ENCODE measurements around the gene PGAM4.
"Not testable (repeated sequence)": the region's sequence is repeated elsewhere in the genome, so short reads cannot be mapped to it uniquely, and the experiment has no call there.

The PGAM4 gene

DNA sequence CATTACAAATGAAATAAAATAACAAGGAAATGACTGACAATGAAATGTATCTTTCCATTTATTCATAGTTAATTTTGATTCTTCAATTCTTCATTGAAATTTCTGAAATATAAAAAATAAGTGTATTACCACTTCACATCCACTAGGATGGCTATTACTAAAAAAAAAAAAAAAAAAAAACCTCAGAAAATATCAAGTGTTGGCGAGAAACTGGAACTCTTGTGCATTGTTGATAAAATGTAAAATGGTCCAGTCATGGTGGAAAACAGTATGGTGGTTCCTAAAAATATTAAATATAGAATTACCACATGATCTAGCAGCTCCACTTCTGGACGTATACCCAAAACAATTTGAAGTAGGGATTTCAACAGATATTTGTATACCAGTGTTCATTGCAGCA, 22.9 kb downstream of the PGAM4 start:
- DNase-seq, result no peak
- Mint-ChIP-seq H3K27ac (no peak overlapping the region), H3K4me3 (no peak overlapping the region), H3K27me3 (no peaks in the 10 kb centered on the region), H3K9me3 (no peaks in the 10 kb centered on the region), H3K36me3 (ENCODE audit: low read depth) (peaks cover 3% of the 10 kb centered on the region), H3K4me1 (peaks cover 3% of the 10 kb centered on the region)
- no peak for ATAC-seq

DNA sequence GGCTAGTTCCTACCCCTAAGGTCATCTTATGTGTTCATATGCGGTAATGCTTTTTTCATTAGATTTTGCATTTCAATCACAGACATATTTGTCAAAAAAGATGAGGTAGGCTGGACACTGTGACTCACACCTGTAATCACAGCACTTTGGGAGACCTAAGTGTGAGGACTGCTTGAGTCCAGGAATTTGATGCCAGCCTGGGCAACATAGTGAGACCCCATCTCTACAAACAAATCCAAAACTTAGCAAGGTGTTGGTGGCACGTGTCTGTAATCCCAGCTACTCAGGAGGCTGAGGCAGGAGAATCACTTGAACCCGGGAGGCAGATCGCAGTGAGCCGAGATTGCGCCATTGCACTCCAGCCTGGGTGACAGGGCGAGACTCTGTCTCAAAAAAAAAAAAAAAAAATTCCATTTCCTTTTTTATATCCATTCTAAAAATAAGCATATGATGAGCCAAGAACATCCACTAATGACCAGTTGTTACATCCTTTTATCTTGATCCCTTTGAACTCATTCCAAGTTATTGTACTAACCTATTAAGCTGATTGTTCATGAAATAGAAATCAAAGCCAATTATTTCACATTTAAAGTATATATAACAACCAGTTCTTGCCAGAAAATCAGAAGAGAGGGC, 23.4 kb downstream of the PGAM4 start:
- Mint-ChIP-seq H3K4me1 (peaks cover 3% of the 10 kb centered on the region), H3K27ac (no peak overlapping the region), H3K9me3 (no peaks in the 10 kb centered on the region), H3K27me3 (no peaks in the 10 kb centered on the region), H3K36me3 (ENCODE audit: low read depth) (peaks cover 3% of the 10 kb centered on the region), H3K4me3 (no peak overlapping the region)
- ATAC-seq (no peak), DNase-seq (no peak)

DNA sequence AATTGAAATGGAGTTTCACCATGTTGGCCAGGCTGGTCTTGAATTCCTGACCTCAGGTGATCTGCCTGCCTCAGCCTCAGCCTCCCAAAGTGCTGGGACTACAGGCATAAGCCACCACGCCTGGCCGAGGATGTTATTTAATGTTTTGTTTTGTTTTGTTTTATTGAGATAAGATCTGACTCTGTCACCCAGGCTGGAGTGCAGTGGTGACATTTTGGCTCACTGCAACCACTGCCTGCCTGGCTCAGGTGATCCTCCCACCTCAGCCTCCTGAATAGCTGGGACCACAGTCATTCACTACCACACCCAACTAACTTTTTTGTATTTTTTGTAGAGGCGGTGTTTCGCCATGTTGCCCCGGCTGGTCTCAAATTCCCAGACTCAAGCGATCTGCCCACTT, 24.4 kb downstream of the PGAM4 start:
- not testable (repeated sequence) for H3K4me1 Mint-ChIP-seq; H3K9me3 Mint-ChIP-seq; DNase-seq; H3K27ac Mint-ChIP-seq; ATAC-seq; H3K36me3 Mint-ChIP-seq (ENCODE audit: low read depth); H3K27me3 Mint-ChIP-seq; H3K4me3 Mint-ChIP-seq

DNA sequence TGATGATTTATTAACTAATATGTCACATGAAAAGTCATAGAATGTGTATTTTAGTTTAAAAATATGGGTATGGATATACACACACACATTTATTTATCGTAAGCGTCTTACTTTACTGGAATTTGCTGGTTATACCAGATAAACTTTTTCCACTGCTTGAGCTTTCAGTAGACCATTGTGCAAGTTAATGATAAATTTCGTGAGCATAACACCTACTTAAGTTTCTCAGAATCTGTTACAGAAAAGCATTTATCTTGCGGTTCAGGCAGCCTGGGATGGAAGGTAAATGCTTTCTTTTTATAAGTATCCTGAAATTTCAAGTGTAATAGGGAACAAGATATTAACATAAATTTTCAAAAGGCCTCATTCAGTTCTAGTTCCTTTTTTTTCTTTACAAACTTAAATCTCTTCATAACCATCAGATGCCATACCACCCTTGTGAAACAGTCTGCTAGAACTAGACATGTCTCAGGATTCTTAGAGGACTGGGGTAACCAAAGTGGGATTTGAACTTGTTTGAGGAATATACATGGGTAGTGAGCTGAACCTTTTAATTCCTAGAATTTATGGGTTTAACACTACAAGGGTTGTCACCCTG, 31.3 kb downstream of the PGAM4 start:
- Mint-ChIP-seq H3K27me3 (no peaks in the 10 kb centered on the region), H3K9me3 (no peaks in the 10 kb centered on the region), H3K36me3 (ENCODE audit: low read depth) (no peaks in the 10 kb centered on the region), H3K4me3 (no peak overlapping the region), H3K27ac (no peak overlapping the region), H3K4me1 (peaks cover 1% of the 10 kb centered on the region)
- ATAC-seq, result no peak
- no peak for DNase-seq

DNA sequence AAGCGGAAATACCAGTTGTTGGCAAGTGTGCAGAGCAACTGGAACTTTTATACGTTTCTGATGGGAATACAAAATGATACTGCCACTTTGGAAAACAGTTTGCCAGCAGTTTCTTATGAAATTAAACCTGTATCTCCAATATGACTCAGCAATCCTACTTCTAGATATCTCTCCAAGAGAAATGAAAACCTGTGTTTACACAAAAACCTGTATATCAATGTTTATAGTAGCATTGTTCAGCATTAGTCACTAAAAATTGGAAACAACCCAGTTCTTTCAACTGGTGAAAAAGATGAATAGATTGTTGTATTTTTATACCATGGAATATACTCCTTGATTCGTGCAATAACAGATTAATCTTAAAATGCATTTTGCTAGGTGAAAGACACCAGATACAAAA, 32.1 kb downstream of the PGAM4 start:
- DNase-seq, result no peak

DNA sequence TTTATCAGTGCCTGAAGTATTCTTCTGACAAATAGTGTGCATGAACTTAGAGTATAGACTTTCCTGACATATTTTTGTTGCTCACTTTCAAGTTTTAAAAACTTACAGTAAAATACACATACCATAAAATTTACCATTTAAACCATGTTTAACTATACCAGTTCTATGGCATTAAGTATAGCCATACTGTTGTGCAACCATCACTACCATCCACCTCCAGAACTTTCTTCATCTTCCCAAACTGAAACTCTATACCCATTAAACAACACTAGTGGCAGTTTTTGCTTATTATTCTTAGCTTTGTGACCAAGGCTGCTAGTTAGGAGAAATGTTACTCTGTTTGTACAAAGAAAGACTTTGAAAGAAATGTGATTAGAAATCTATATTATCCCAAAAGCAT, 33.1 kb downstream of the PGAM4 start:
- H3K4me1 Mint-ChIP-seq, result no peaks in the 10 kb centered on the region
- DNase-seq (no peak), ATAC-seq (no peak)
- no peaks in the 10 kb centered on the region for H3K27me3 Mint-ChIP-seq
- no peaks in the 10 kb centered on the region for H3K9me3 Mint-ChIP-seq
- no peak overlapping the region for H3K4me3 Mint-ChIP-seq
- no peak overlapping the region for H3K27ac Mint-ChIP-seq
- H3K36me3 Mint-ChIP-seq (ENCODE audit: low read depth), result no peaks in the 10 kb centered on the region

More for the DNA sequence above, 32.1 kb downstream of the PGAM4 start:
- H3K4me1 Mint-ChIP-seq, result no peaks in the 10 kb centered on the region
- no peak overlapping the region for H3K27ac Mint-ChIP-seq
- no peak overlapping the region for H3K4me3 Mint-ChIP-seq
- no peaks in the 10 kb centered on the region for H3K27me3 Mint-ChIP-seq
- H3K9me3 Mint-ChIP-seq, result no peaks in the 10 kb centered on the region
- ATAC-seq, result no peak
- no peaks in the 10 kb centered on the region for H3K36me3 Mint-ChIP-seq (ENCODE audit: low read depth)

DNA sequence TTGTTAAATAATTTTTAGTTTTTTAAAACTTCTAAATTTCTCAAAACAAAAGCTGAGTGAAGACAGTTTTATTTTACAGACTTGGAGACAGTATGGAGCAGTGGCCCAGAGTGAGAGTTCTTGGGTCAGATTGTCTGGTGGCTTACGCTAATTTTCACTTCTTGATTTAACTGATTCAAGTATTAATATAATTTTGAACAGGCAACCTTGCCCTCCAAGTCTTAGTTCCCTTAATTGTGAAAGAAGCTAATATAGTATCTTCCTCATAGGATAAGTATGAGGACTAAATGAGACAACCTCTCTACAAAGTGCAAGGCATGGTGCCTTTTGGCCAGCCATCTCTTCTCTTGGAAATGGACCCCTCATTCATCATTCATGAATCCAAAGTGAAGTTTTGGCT, 33.6 kb downstream of the PGAM4 start:
- DNase-seq (no peak), ATAC-seq (no peak)
- H3K4me3 Mint-ChIP-seq, result no peak overlapping the region

DNA sequence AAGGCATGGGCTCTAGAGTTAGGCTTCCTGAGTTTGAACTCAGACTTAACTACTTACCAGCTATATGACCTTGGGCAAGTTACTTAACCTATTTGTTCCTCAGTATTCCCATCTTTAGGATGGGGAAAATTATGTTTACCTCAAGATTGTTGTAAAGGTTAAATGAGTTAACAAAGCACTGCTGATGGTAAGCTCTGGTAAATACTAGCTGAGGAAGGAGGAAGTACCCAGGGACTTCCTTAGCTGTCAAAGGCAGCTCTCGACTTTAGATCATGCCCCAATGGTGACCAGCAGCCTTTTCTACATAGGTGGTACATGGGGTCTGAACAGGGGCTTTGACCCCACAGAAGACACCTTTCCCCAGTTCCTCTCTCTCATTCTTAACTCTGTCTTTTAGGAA, 38.9 kb downstream of the PGAM4 start:
- H3K9me3 Mint-ChIP-seq, result no peaks in the 10 kb centered on the region
- H3K4me1 Mint-ChIP-seq, result peaks cover 3% of the 10 kb centered on the region
- DNase-seq (no peak), ATAC-seq (no peak)
- no peak overlapping the region for H3K27ac Mint-ChIP-seq
- no peaks in the 10 kb centered on the region for H3K27me3 Mint-ChIP-seq
- H3K4me3 Mint-ChIP-seq, result no peak overlapping the region
- no peaks in the 10 kb centered on the region for H3K36me3 Mint-ChIP-seq (ENCODE audit: low read depth)

More for the DNA sequence above, 33.6 kb downstream of the PGAM4 start:
- Mint-ChIP-seq H3K27me3 (no peaks in the 10 kb centered on the region), H3K27ac (no peak overlapping the region), H3K36me3 (ENCODE audit: low read depth) (no peaks in the 10 kb centered on the region), H3K4me1 (no peaks in the 10 kb centered on the region), H3K9me3 (no peaks in the 10 kb centered on the region)

DNA sequence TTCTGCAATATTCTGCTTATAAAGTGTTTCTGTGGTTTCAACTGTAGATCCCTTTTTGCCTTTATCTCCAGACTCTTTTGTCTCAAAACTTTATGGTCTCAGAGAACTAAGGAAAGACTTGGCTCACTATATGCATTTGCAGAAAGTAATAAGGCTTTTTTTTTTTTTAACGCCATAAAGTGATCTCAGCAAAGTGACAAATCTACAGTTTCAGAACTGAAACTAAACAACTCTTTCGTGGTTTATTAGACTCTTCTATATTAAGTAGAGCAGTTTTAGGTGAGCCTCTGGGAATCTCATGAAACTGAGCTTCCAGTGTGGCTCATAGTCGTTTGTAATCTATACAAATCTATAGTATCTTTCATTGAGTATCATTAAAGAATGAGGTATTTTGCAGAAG, 43.7 kb downstream of the PGAM4 start:
- H3K36me3 Mint-ChIP-seq (ENCODE audit: low read depth), result peaks cover 3% of the 10 kb centered on the region

DNA sequence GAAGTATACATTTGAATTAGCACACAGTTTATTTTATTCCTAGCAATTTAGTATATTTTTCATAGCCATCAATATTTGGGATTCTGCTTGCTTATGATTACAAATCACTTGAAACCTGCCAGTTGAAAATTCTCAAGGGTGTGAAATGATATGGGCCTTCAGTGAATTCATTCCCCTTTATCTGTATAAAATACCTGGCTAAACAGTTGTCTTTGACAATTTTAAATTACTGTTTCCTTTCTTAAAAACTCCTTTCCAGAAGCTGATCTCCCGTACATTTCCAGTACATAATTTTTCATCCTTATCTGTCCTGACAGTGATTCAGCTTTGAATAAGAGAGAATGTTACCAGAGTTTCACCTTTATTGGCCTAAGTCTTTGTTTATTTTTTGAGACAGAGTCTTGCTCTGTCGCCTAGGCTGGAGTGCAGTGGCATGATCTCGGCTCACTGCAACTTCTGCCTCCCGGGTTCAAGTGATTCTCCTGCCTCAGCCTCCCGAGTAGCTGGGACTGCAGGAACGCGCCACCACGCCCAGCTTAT, 45.0 kb downstream of the PGAM4 start:
- H3K9me3 Mint-ChIP-seq, result no peaks in the 10 kb centered on the region
- H3K36me3 Mint-ChIP-seq (ENCODE audit: low read depth), result peaks cover 3% of the 10 kb centered on the region
- DNase-seq (no peak), ATAC-seq (no peak)
- H3K27ac Mint-ChIP-seq, result no peak overlapping the region
- H3K4me1 Mint-ChIP-seq, result peaks cover 15% of the 10 kb centered on the region
- no peaks in the 10 kb centered on the region for H3K27me3 Mint-ChIP-seq
- H3K4me3 Mint-ChIP-seq, result no peak overlapping the region

More for the DNA sequence above, 43.7 kb downstream of the PGAM4 start:
- Mint-ChIP-seq H3K4me3 (no peak overlapping the region), H3K4me1 (peaks cover 13% of the 10 kb centered on the region), H3K27me3 (no peaks in the 10 kb centered on the region), H3K9me3 (no peaks in the 10 kb centered on the region), H3K27ac (no peak overlapping the region)
- ATAC-seq, result no peak
- no peak for DNase-seq

DNA sequence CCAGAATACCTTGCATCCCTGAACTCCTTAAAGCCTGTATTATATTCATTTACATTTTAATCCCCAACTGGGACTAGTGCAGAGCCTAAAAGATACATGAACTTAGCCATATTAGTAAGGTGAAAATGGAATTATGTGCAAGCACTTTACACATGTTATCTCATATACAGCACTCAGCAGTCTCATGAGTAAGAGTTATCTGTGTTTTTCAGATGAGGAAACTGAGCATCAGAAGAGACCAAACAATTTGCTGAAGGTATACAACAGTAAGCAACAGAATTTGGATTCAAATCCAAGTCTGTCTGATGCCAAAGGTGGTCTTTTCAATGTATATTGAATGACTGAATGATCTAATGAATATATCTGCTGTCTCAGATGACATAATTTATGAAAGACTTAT, 46.7 kb downstream of the PGAM4 start:
- Mint-ChIP-seq H3K4me1 (peaks cover 19% of the 10 kb centered on the region), H3K27ac (no peak overlapping the region), H3K36me3 (ENCODE audit: low read depth) (peaks cover 3% of the 10 kb centered on the region), H3K4me3 (no peak overlapping the region), H3K27me3 (no peaks in the 10 kb centered on the region), H3K9me3 (no peaks in the 10 kb centered on the region)
- DNase-seq (no peak), ATAC-seq (no peak)

DNA sequence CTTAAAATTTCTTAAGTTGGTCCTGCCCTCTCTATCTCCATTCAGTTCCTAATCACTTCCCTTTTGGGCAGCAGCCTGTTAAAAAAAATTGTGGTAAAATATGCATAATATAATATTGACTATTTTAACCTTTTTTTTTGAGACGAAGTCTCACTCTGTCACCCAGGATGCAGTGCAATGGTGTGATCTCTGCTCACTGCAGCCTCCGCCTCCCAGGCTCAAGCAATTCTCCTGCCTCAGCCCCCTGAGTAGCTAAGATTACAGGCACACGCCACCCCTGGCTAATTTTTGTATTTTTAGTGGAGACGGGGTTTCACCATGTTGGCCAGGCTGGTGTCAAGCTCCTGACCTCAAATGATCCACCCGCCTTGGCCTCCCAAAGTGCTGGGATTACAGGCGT, 50.1 kb downstream of the PGAM4 start:
- H3K27me3 Mint-ChIP-seq; H3K36me3 Mint-ChIP-seq (ENCODE audit: low read depth); DNase-seq; H3K9me3 Mint-ChIP-seq; H3K27ac Mint-ChIP-seq; H3K4me3 Mint-ChIP-seq; ATAC-seq: not testable (repeated sequence)
- peaks cover 26% of the 10 kb centered on the region for H3K4me1 Mint-ChIP-seq

DNA sequence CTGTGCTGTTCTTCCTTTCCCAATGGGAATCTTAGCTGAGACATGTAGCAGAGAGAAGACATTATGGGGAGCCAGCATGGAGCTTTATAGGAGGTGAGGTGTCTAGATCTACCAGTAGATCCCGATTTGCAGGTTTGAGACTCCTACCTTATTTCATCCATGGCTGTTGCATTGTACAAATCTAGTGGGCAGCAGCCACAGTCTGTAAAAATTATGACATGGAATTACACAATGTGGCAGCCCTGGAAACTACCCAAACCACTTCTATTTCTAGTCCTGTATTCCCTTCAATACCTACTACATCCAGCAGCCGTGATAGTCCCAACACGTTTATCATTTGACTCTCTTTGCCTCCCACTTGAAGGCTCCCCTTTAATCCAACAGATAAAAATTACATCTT, 50.9 kb downstream of the PGAM4 start:
- no peak overlapping the region for H3K4me3 Mint-ChIP-seq

More for the DNA sequence above, 50.9 kb downstream of the PGAM4 start:
- H3K27ac Mint-ChIP-seq, result no peak overlapping the region
- ATAC-seq (no peak), DNase-seq (no peak)
- H3K9me3 Mint-ChIP-seq, result no peaks in the 10 kb centered on the region
- no peaks in the 10 kb centered on the region for H3K27me3 Mint-ChIP-seq
- H3K4me1 Mint-ChIP-seq, result peaks cover 25% of the 10 kb centered on the region
- H3K36me3 Mint-ChIP-seq (ENCODE audit: low read depth), result peaks cover 3% of the 10 kb centered on the region
